H1 (cell line): ENCODE data around the gene ZBTB49. TPM values are rescaled to one million over a fixed set of nuclear protein-coding genes. Genes with fewer than 3 reads are reported as not detected.
A peak's percentile ranks its signal among the peaks of the same experiment; 100 is the strongest.

Experiments
- CTCF ChIA-PET: fragments of 300-600 bp; sonication (Branson Sonifier 250); formaldehyde crosslinking; loops from one replicate; lab custom pipeline; 2021; ENCODE audit not compliant: partially characterized antibody; lab: Charles Lee
- POLR2A ChIA-PET: fragments of 300-600 bp; sonication (Branson Sonifier 250); formaldehyde crosslinking; loops from one replicate; lab custom pipeline; 2021; ENCODE audit warnings: inconsistent platforms; ENCODE audit not compliant: partially characterized antibody; lab: Charles Lee
- DNase-seq, 2 experiments: peaks; one replicate each; pipeline versions ENCODE4 v3.0.0 to v3.0.0-alpha.2; 2010 to 2022; ENCODE audit warnings: low spot score in 2 of 2, low read depth in 1 of 2, mixed read lengths in 1 of 2
- FAIRE-seq: peaks from 2 replicates; lab custom pipeline; 2011; peaks lifted over from hg19 to GRCh38; lab: Jason Lieb, UNC
- H2AFZ ChIP-seq: 2 replicates; pipeline ENCODE4 v1.8.1; 2012; ENCODE audit warnings: low read length, inconsistent platforms
- H2AK5ac ChIP-seq: 2 replicates; pipeline ENCODE4 v1.6.1; 2013; ENCODE audit warnings: low read depth, low read length
- H2BK120ac ChIP-seq: replicated peaks from 2 replicates; pipeline ENCODE3; 2013; ENCODE audit warnings: low read depth, low read length, inconsistent platforms
- H2BK12ac ChIP-seq: 2 replicates; pipeline ENCODE4 v1.6.1; 2013; ENCODE audit warnings: low read depth, low read length
- H2BK15ac ChIP-seq: 2 replicates; pipeline ENCODE4 v1.6.1; 2013; ENCODE audit warnings: low read length
- H2BK20ac ChIP-seq: 2 replicates; pipeline ENCODE4 v1.6.1; 2013; ENCODE audit warnings: low read length
- H2BK5ac ChIP-seq: 2 replicates; pipeline ENCODE4 v1.6.1; 2013; ENCODE audit warnings: low read depth, low read length
- H3K14ac ChIP-seq: 2 replicates; pipeline ENCODE4 v1.6.1; 2013; ENCODE audit warnings: inconsistent platforms; ENCODE audit not compliant: insufficient read length
- H3K18ac ChIP-seq: 2 replicates; pipeline ENCODE4 v1.6.1; 2013; ENCODE audit warnings: low read length; ENCODE audit errors: extremely low read depth
- H3K23ac ChIP-seq: 2 replicates; pipeline ENCODE4 v1.6.1; 2013; ENCODE audit warnings: inconsistent platforms; ENCODE audit not compliant: insufficient read length
- H3K23me2 ChIP-seq: 2 replicates; pipeline ENCODE4 v1.6.1; 2013; ENCODE audit warnings: low read depth, low read length
- H3K27ac ChIP-seq: 2 replicates; pipeline ENCODE4 v1.6.1; 2011; ENCODE audit warnings: low read depth, low read length, inconsistent platforms
- H3K27me3 ChIP-seq, 4 experiments: replicated peaks in 1 of 4; 1 replicate in 1 of 4; 2 replicates in 3 of 4; pipeline versions ENCODE4 v1.6.1 to v1.8.1; 2011 to 2013; ENCODE audit warnings: low read length in 3 of 4, mild to moderate bottlenecking in 3 of 4, inconsistent platforms in 2 of 4, mixed read lengths in 2 of 4, moderate library complexity in 1 of 4; ENCODE audit not compliant: control insufficient read depth in 3 of 4, insufficient read depth in 3 of 4; ENCODE audit errors: extremely low read depth in 1 of 4
- H3K36me3 ChIP-seq, 4 experiments: 2 replicates each; pipeline versions ENCODE4 v1.6.1 to v1.8.1; 2011 to 2013; ENCODE audit warnings: mild to moderate bottlenecking in 4 of 4, low read length in 3 of 4, moderate library complexity in 2 of 4, control low read depth in 1 of 4, inconsistent platforms in 1 of 4; ENCODE audit not compliant: insufficient read depth in 4 of 4, control insufficient read depth in 2 of 4
- H3K4ac ChIP-seq: replicated peaks from 2 replicates; pipeline ENCODE3; 2013; ENCODE audit warnings: low read length, low read depth, mixed read lengths, inconsistent platforms; ENCODE audit not compliant: insufficient read length
- H3K4me1 ChIP-seq, 4 experiments: replicated peaks in 1 of 4; 1 replicate in 1 of 4; 2 replicates in 3 of 4; pipeline versions ENCODE4 v1.6.1 to v1.8.1; 2011 to 2013; ENCODE audit warnings: low read length in 3 of 4, inconsistent platforms in 2 of 4, mixed read lengths in 1 of 4; ENCODE audit not compliant: insufficient read depth in 4 of 4, control insufficient read depth in 3 of 4
- H3K4me2 ChIP-seq, 2 experiments: 2 replicates each; pipeline versions ENCODE4 v1.6.1 to v1.8.1; 2011 to 2013; ENCODE audit warnings: low read depth in 2 of 2, low read length in 2 of 2, control low read depth in 1 of 2, inconsistent platforms in 1 of 2, mild to moderate bottlenecking in 1 of 2; ENCODE audit not compliant: insufficient read depth in 1 of 2
- H3K4me3 ChIP-seq, 4 experiments: fragments of 200-600, 300-600 bp in 1 of 4; sonication (generic), shearing (Covaris generic), sonication (Bioruptor Twin) in 1 of 4; 2 replicates each; pipeline versions ENCODE4 v1.5.1 to v1.8.1; 2011 to 2016; ENCODE audit warnings: low read length in 4 of 4, low read depth in 3 of 4, control low read depth in 2 of 4, inconsistent platforms in 2 of 4, mild to moderate bottlenecking in 2 of 4, mixed read lengths in 1 of 4, moderate library complexity in 1 of 4; ENCODE audit not compliant: insufficient read depth in 2 of 4; ENCODE audit errors: extremely low read depth in 1 of 4
- H3K56ac ChIP-seq: replicated peaks from 2 replicates; pipeline ENCODE3; 2013; ENCODE audit warnings: low read depth, mild to moderate bottlenecking, mixed read lengths, low read length, inconsistent platforms; ENCODE audit not compliant: insufficient read length
- H3K79me1 ChIP-seq: 2 replicates; pipeline ENCODE4 v1.6.1; 2013; ENCODE audit warnings: low read depth, low read length, control low read depth
- H3K79me2 ChIP-seq, 2 experiments: 2 replicates each; pipeline versions ENCODE4 v1.6.1 to v1.8.1; 2012 to 2013; ENCODE audit warnings: low read length in 2 of 2, mild to moderate bottlenecking in 2 of 2, inconsistent platforms in 1 of 2; ENCODE audit not compliant: insufficient read depth in 2 of 2, control insufficient read depth in 1 of 2
- H3K9ac ChIP-seq, 4 experiments: replicated peaks in 1 of 4; 1 replicate in 1 of 4; 2 replicates in 3 of 4; pipeline versions ENCODE4 v1.6.1 to v1.8.1; 2011 to 2013; ENCODE audit warnings: low read depth in 3 of 4, low read length in 3 of 4, control low read depth in 2 of 4, mild to moderate bottlenecking in 2 of 4, moderate library complexity in 2 of 4, inconsistent platforms in 1 of 4; ENCODE audit errors: extremely low read depth in 1 of 4
- H3K9me3 ChIP-seq, 2 experiments: 2 replicates each; pipeline versions ENCODE4 v1.6.1 to v1.8.1; 2012 to 2013; ENCODE audit warnings: mild to moderate bottlenecking in 2 of 2, moderate library complexity in 2 of 2, control low read depth in 1 of 2, inconsistent platforms in 1 of 2, low read depth in 1 of 2, low read length in 1 of 2, mixed read lengths in 1 of 2; ENCODE audit not compliant: insufficient read depth in 2 of 2
- H4K20me1 ChIP-seq, 2 experiments: replicated peaks in 1 of 2; 2 replicates each; pipeline versions ENCODE3 to v1.8.1; 2011 to 2013; ENCODE audit warnings: inconsistent platforms in 2 of 2, low read length in 2 of 2, mild to moderate bottlenecking in 1 of 2; ENCODE audit not compliant: insufficient read depth in 2 of 2, control insufficient read depth in 1 of 2
- H4K5ac ChIP-seq: 2 replicates; pipeline ENCODE4 v1.6.1; 2013; ENCODE audit warnings: low read length, low read depth, mixed read lengths, inconsistent platforms; ENCODE audit not compliant: insufficient read length
- H4K8ac ChIP-seq: 2 replicates; pipeline ENCODE4 v1.8.0; 2013; ENCODE audit warnings: mild to moderate bottlenecking, moderate library complexity, low read length, inconsistent platforms; ENCODE audit not compliant: insufficient read depth; ENCODE audit errors: extremely low read depth
- H4K91ac ChIP-seq: replicated peaks from 2 replicates; pipeline ENCODE3; 2013; ENCODE audit warnings: low read length, mixed read lengths, inconsistent platforms; ENCODE audit not compliant: insufficient read length
- BACH1 ChIP-seq: IDR thresholded peaks from 2 replicates; pipeline ENCODE4 v1.6.1; 2012; ENCODE audit warnings: low read length, improper control_type of control experiment
- EP300 ChIP-seq, 2 experiments: IDR thresholded peaks; 1 replicate in 1 of 2; 2 replicates in 1 of 2; pipeline ENCODE4 v1.6.1; 2011 to 2012; ENCODE audit warnings: low read depth in 2 of 2, low read length in 2 of 2, mild to moderate bottlenecking in 2 of 2, borderline replicate concordance in 1 of 2, inconsistent platforms in 1 of 2, moderate library complexity in 1 of 2
- HDAC6 ChIP-seq: IDR thresholded peaks from one replicate; pipeline ENCODE4 v1.7.1; 2012; ENCODE audit warnings: low read depth, mild to moderate bottlenecking, inconsistent platforms, low read length, moderate library complexity
- JUND ChIP-seq: IDR thresholded peaks from 2 replicates; pipeline ENCODE4 v1.6.1; 2011; ENCODE audit warnings: mild to moderate bottlenecking, improper control_type of control experiment, low read length
- NANOG ChIP-seq: IDR thresholded peaks from 2 replicates; pipeline ENCODE4 v1.6.1; 2011; ENCODE audit warnings: low read length, low read depth, mild to moderate bottlenecking, inconsistent platforms; ENCODE audit not compliant: insufficient read depth, poor library complexity, severe bottlenecking
- NRF1 ChIP-seq: IDR thresholded peaks from 2 replicates; pipeline ENCODE4 v1.6.1; 2011; ENCODE audit warnings: mild to moderate bottlenecking, low read depth, low read length, improper control_type of control experiment
- SAP30 ChIP-seq: fragments of 300-600 bp; sonication (generic); IDR thresholded peaks from 2 replicates; pipeline ENCODE4 v1.7.1; 2012; ENCODE audit warnings: low read length, moderate library complexity, mild to moderate bottlenecking, inconsistent platforms; ENCODE audit not compliant: insufficient read depth, insufficient replicate concordance
- SP1 ChIP-seq: IDR thresholded peaks from 2 replicates; pipeline ENCODE4 v1.6.1; 2011; ENCODE audit warnings: low read depth, low read length
- TAF7 ChIP-seq: optimal IDR thresholded peaks from 2 replicates; pipeline ENCODE3; 2011; ENCODE audit warnings: low read depth, mild to moderate bottlenecking, inconsistent platforms, low read length, moderate library complexity, borderline replicate concordance
- YY1 ChIP-seq: IDR thresholded peaks from 2 replicates; pipeline ENCODE4 v1.6.1; 2011; ENCODE audit warnings: low read depth, mild to moderate bottlenecking, low read length
- WGBS, 2 experiments: shearing (Covaris generic) in 1 of 2; methylation state at CpG; one replicate each; pipeline versions ENCODE4 v1.1.6 to v1.1.7; 2013 to 2015; ENCODE audit warnings: low lambda C conversion rate in 2 of 2, mixed read lengths in 2 of 2, inconsistent platforms in 1 of 2, low coverage in 1 of 2, missing lambda C conversion rate in 1 of 2; ENCODE audit not compliant: insufficient replicate concordance in 2 of 2, insufficient coverage in 1 of 2, insufficient read length in 1 of 2; ENCODE audit errors: extremely low coverage in 1 of 2, missing lambda C conversion rate in 1 of 2; 5-methylcytosine and 5-hydroxymethylcytosine counted together
- polyA plus RNA-seq, 7 experiments: library from polyadenylated mRNA; depleted of rRNA in 3 of 7; stranded (reverse) in 5 of 7; unstranded in 2 of 7; fragments of >200 nt in 5 of 7; fragments of 200-250 nt in 2 of 7; gene quantifications; 1 replicate in 5 of 7; 2 replicates in 1 of 7; 4 replicates in 1 of 7; pipeline versions ENCODE4 v1.2.1 to v1.2.3, GENCODE V29; 2011 to 2013; ENCODE audit warnings: missing spikeins in 2 of 7, mixed read lengths in 2 of 7
- total RNA-seq: library from RNA; stranded (reverse); fragmentation: NEBNext Ultra II Directional; extraction: Animal tissue kit (Norgen Biotek cat#: 25700); gene quantifications from 2 replicates; pipeline ENCODE4 v1.2.1, GENCODE V29; 2021
- TF ChIP-seq, protein P1 (sequence below): IDR thresholded peaks from 2 replicates; pipeline ENCODE4 v1.6.1; 2011; ENCODE audit warnings: low read depth, mild to moderate bottlenecking, low read length; ENCODE audit not compliant: insufficient read depth
- TF ChIP-seq, protein P2 (sequence below): IDR thresholded peaks from 2 replicates; pipeline ENCODE4 v1.6.1; 2012; ENCODE audit warnings: inconsistent platforms

The ZBTB49 gene
- total and polyA plus RNA-seq, 2 of the 8 experiments (the other 6 are each of a cell fraction or from before 2014, with no cell fraction given) = 4.2 to 6.8 TPM

DNA sequence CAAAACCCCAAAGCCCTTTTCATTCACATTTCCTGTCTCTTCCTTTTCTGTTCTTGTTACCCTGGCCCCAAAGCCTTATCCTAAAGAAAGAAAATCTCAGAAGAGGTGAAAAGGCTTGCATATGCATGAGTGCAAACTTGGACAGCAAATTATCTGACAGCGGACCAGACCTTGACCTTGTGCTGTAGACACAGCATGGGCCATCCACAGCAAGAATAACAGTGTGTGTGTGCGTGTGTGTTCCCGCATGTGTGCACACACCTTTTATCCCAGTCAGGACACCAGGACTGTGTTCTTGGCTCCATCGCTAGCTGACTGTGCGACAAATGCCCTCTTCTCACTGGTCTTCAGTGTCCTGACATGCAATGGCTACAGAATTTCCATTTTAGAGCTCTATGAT is 35.3 kb downstream of the ZBTB49 start:
- DNase-seq (no peak), FAIRE-seq (no peak)
- H3K79me1 ChIP-seq = 0 out of 2 replicates have a peak, but pooled peaks cover 3% of the 10 kb centered on the region
- H2AFZ ChIP-seq = no peak overlapping the region
- no peak overlapping the region for H4K8ac ChIP-seq
- no peak overlapping the region for H2BK20ac ChIP-seq
- H3K36me3 ChIP-seq = peaks cover 0 to 17% (median 7%) of the 10 kb centered on the region in 4 experiments; a peak in 4 of 8 replicates
- 0 out of 2 replicates have a peak overlapping the region, but pooled peaks have one; percentile 81 for H2BK15ac ChIP-seq
- H2AK5ac ChIP-seq = no peak overlapping the region
- H3K27ac ChIP-seq = no peak overlapping the region
- no peak overlapping the region for H2BK120ac ChIP-seq
- 94% methylated on average over 5 of the region's 5 CpGs; no CpG with 5 or more reads in 1 of the 2 experiments for WGBS, 2 experiments
- H4K91ac ChIP-seq = no peak overlapping the region
- H3K9ac ChIP-seq = no peak overlapping the region
- no peaks in the 10 kb centered on the region for H3K9me3 ChIP-seq
- ChIA-PET CTCF (interaction anchor here (0.8 to 2.3 kb wide), 3 partner anchors 9 to 52 kb away, joined by 3 to 7 read pairs (median 6); no protein-coding TSS in a partner anchor), POLR2A (no interaction called here)
- H4K20me1 ChIP-seq = no peaks in the 10 kb centered on the region
- no peaks in the 10 kb centered on the region for H3K27me3 ChIP-seq
- no peak overlapping the region for H3K56ac ChIP-seq
- no peak overlapping the region for H3K23ac ChIP-seq
- no peaks in the 10 kb centered on the region for H3K79me2 ChIP-seq
- no peak overlapping the region for H3K4me3 ChIP-seq
- H3K18ac ChIP-seq = no peak overlapping the region
- H2BK5ac ChIP-seq = no peak overlapping the region
- no peak overlapping the region for H3K4ac ChIP-seq
- H4K5ac ChIP-seq = no peak overlapping the region
- no peak overlapping the region for H3K14ac ChIP-seq
- no peak overlapping the region for H3K4me2 ChIP-seq
- H3K23me2 ChIP-seq = no peaks in the 10 kb centered on the region
- no peak overlapping the region for H2BK12ac ChIP-seq
- peaks cover 0 to 6% (median 1%) of the 10 kb centered on the region in 4 experiments; a peak in 2 of 7 replicates for H3K4me1 ChIP-seq
- TF ChIP-seq EP300 (IDR thresholded peaks at IDR 0.05; ENCODE audit: borderline replicate concordance in 1 of 2, low read depth in 2 of 2, low read length in 2 of 2) (no peak), HDAC6 (no peak), YY1 (no peak), SP1 (no peak), JUND (no peak), TAF7 (no peak), SAP30 (no peak), NRF1 (no peak), NANOG (no peak), BACH1 (no peak)
- TF ChIP-seq, protein P1, sequence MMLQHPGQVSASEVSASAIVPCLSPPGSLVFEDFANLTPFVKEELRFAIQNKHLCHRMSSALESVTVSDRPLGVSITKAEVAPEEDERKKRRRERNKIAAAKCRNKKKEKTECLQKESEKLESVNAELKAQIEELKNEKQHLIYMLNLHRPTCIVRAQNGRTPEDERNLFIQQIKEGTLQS = no peak
- TF ChIP-seq, protein P2, sequence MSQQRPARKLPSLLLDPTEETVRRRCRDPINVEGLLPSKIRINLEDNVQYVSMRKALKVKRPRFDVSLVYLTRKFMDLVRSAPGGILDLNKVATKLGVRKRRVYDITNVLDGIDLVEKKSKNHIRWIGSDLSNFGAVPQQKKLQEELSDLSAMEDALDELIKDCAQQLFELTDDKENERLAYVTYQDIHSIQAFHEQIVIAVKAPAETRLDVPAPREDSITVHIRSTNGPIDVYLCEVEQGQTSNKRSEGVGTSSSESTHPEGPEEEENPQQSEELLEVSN = no peak
